Stimulated activated CD8-positive, alpha-beta memory T cell treated with anti-CD3 and anti-CD28 coated beads, Interleukin-2, amount 100 ng/mL, for 1 hour (primary cell): ENCODE data around the gene SIVA1.
"Not testable (repeated sequence)": the region's sequence is repeated elsewhere in the genome, so short reads cannot be mapped to it uniquely, and the experiment has no call there.

Experiments used
- DNase-seq, 2 donors: peaks; one replicate each; pipeline ENCODE4 v3.0.0-alpha.2; 2020; ENCODE audit warnings: low read depth in 2 of 2

Gene SIVA1

GRCh38 chr14:104734991-104735779, 17.8 kb upstream of the SIVA1 start:
- DNase-seq = no peak

GRCh38 chr14:104735830-104736642, 16.9 kb upstream of the SIVA1 start:
- DNase-seq = no peak

GRCh38 chr14:104738375-104739019, 14.4 kb upstream of the SIVA1 start:
- no peak for DNase-seq

- DNase-seq = no peak
Observed at GRCh38 chr14:104739026-104739425, 13.9 kb upstream of the SIVA1 start.

GRCh38 chr14:104739546-104740516, 13.1 kb upstream of the SIVA1 start:
- no peak for DNase-seq

GRCh38 chr14:104741108-104741802, 11.7 kb upstream of the SIVA1 start:
- DNase-seq = no peak

GRCh38 chr14:104741803-104742251, 11.1 kb upstream of the SIVA1 start:
- no peak for DNase-seq

GRCh38 chr14:104742586-104743455, 10.1 kb upstream of the SIVA1 start:
- DNase-seq = no peak

GRCh38 chr14:104743461-104744380, 9.2 kb upstream of the SIVA1 start:
- no peak for DNase-seq

GRCh38 chr14:104744484-104744883, 8.5 kb upstream of the SIVA1 start:
- DNase-seq = no peak

GRCh38 chr14:104745431-104745830, 7.5 kb upstream of the SIVA1 start:
- DNase-seq = no peak

- no peak for DNase-seq
Observed at GRCh38 chr14:104746071-104746545, 6.8 kb upstream of the SIVA1 start.

- no peak for DNase-seq
Observed at GRCh38 chr14:104746934-104747481, 5.9 kb upstream of the SIVA1 start.

- no peak for DNase-seq
Observed at GRCh38 chr14:104747876-104748275, 5.1 kb upstream of the SIVA1 start.

- DNase-seq = no peak
Observed at GRCh38 chr14:104749111-104749649, 3.8 kb upstream of the SIVA1 start.

- DNase-seq = no peak
Observed at GRCh38 chr14:104750056-104750752, 2.7 kb upstream of the SIVA1 start.

- not testable (repeated sequence) for DNase-seq
Observed at GRCh38 chr14:104750753-104751057, 2.2 kb upstream of the SIVA1 start.
